ENCODE results near the gene ARMH4.

ARMH4 gene, protein sequence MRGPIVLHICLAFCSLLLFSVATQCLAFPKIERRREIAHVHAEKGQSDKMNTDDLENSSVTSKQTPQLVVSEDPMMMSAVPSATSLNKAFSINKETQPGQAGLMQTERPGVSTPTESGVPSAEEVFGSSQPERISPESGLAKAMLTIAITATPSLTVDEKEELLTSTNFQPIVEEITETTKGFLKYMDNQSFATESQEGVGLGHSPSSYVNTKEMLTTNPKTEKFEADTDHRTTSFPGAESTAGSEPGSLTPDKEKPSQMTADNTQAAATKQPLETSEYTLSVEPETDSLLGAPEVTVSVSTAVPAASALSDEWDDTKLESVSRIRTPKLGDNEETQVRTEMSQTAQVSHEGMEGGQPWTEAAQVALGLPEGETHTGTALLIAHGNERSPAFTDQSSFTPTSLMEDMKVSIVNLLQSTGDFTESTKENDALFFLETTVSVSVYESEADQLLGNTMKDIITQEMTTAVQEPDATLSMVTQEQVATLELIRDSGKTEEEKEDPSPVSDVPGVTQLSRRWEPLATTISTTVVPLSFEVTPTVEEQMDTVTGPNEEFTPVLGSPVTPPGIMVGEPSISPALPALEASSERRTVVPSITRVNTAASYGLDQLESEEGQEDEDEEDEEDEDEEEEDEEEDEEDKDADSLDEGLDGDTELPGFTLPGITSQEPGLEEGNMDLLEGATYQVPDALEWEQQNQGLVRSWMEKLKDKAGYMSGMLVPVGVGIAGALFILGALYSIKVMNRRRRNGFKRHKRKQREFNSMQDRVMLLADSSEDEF

DNA sequence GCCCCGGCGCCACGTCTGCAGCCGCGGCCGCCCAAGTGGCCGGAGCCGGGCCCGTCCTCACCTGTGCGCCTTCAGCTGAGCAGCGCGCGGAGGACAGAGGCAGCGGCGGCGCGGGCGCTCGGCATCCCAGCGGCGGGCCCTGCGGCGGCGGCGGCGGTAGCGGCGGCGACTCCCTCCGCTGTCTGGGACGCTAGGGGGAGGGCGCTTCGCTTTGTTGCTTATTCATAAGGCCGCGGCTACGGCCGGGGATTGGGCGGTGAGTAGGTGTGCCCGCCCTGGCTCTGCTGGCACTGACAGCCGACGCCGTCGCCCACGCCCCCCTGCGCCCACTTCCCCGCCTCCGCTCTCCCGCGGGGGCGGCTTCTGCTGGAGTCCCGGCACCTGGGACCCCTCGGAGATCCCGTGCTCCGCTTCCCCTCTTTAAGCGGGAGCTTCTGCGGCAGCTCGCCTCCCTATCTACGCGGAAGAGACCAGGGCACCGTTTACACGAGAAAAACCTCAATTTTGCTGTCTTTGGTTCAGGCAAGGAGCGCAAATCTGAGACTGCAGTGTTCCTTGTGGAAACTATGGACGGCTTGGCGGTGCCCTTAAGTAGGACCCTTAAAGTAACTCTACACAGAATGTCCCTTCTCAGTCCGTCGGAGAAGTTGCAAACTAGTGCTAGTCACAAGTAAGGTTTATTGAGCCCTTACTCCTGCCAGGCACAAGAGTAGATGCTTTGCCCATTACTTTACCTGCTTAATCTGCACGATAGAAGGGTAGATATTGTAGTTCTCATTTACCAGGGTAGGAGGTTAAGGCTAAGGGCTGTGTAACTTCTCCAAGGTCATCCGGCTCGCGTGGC is at the start of gene ARMH4:
ARMH4 (minus strand) TSS at position 200 of the 844 bp plus-strand sequence. CDS start 12,855 bp downstream, outside the sequence.
- peak; percentile 89 for DNase-seq

- no peak for DNase-seq
These were observed 48.8 kb upstream of the ARMH4 start for GRCh38 chr14:58200846-58201245.

DNA sequence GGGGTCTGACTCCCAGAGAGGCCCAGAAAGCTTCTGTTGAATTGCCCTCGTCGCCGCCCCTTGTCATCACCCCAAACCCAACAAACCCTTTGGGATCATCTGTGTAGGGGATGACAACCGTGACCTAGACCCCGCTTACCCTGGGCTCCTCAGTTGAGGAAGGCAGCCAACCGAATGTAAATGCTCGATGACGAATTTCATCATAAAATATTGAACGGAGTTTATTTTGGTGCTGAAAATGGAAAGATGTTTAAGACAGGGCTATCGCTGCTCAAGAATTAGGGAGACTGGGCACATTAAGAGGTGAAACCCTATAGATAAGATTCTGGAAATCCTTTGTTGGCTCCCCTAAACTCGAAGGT is 48.4 kb upstream of the ARMH4 start:
- DNase-seq = no peak

DNA sequence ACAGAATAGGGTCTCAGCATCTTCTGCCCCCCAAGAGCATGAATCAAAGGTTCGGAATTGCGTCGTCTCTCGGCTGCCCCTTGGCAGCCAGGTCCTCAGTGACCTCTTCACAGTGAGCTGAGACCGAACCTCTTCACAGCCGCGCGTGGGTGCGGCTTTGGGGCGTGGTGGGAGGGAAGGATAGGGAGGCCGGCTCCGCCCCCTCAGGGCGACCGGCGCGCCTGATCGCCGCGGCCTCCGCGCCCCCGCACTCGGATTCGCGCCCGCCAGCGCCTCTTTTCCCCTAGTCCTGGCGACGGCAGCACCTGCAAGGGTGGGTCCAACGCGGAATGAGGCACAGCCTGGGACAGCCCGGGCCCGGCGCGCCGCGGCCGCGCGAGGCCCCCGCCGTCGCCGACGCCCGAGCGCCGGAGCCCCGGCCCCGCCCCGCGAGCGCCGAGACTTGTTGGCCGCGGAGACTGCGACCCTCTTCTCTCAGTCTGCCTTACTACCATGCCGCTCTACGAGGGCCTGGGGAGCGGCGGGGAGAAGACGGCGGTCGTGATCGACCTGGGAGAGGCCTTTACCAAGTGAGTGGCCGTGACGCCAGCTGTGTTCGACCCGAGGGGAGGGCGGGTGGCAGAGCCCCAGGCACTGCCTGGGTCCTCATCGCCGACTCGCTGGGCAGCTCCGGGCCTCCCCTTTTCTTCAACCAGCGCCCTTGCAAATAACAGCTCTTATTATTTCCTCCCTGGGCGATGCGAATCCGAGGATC is 47.9 kb upstream of the ARMH4 start, which contains the start of gene ACTR10:
ACTR10 (plus strand) TSS at position 424 of the 754 bp plus-strand sequence; CDS start at position 493, 69 bp downstream.
- peak; percentile 84 for DNase-seq

DNA sequence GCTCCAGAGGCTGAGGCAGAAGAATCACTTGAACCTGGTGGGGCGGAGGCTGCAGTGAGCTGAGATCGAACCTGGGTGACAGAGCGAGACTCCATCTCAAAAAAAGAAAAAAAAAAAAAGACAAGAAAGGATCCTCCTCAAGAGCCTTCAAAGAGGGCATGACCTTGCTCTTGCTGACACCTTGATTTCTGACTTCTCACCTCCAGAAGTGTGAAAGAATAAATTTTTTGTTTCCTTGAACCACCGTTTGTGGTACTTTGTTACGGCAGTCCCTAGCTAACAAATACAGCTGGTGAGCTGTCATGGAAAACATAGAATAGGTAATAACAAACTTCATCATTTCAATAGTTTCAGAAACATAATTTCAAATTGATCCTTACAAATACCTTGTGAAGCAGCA is 46.1 kb upstream of the ARMH4 start:
- no peak for DNase-seq

DNA sequence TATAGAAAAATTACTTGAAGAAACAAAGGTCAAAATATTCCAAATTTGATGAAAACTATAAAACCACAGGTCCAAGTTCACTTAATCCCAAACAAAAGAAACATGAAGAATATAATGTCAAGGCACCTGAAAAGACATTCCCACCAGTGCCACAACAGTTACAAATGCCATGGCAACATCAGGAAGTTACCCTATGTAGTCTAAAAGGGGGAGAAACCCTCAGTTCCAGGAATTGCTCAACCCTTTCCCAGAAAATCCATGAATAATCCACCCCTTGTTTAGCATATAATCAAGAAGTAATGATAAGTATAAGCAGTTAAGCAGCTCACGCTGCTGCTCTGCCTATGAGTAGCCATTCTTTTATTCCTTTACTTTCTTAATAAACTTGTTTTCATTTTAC is 44.2 kb upstream of the ARMH4 start:
- DNase-seq = no peak

DNA sequence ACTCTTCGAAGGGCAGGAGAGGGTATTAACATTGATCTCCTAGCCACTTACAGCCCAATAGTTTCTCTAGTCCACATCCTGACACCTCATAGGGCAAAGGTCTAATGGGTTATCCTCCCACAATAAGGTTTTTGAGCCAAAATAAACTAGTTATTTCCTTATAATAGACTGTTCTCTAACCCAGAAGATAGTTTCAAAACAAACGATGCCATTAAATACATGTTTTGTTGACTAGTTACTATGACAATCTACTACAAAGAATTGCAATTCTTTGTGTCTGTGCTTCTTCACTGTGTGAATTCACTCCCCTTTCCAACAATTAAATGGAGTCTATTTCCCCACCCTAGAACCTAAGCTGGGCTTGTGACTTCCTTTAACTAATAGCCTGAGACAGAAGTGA is 41.5 kb upstream of the ARMH4 start:
- DNase-seq = no peak

DNA sequence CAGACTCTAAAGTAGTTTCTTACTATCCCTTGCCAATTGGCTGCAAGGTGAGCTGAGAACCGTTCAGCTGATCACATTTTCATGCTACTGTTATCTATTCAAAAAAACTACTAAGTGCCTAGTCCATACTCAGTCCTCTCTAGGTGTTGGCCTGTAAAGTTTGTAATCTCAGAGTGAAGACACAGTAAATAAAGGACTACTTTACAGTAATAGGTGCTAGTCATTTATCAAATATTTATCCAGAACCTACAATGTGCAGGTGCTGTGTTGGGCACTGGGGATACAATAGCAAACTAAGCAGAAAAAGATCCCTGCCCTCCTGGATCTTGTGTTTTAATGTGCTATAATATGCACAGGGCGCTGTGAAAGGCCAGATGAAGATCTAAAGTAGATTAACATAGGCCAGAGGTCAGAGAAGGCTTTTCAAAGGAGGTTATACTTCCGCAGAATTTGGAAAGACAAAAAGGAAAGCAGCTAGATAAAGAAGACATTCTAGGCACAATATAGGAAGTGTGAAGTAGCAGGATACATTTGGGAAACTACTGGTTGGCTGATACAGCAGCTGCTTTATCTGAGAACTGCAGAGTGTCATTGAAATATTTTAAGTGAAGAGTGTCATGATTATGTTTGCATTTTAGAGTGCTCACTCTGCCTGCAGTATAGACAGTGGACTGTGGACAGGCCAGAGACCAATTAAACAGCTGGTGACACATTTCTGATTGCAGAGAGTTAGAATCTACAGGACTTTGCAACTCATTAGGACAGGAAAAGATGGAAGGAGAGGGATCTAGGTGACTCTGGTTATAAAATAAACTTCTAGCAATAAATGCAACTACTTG is 40.0 kb upstream of the ARMH4 start:
- no peak for DNase-seq

GRCh38 chr14:58189176-58189575 is 37.2 kb upstream of the ARMH4 start:
- DNase-seq = no peak

GRCh38 chr14:58177125-58177524 is 25.1 kb upstream of the ARMH4 start:
- DNase-seq = no peak

DNA sequence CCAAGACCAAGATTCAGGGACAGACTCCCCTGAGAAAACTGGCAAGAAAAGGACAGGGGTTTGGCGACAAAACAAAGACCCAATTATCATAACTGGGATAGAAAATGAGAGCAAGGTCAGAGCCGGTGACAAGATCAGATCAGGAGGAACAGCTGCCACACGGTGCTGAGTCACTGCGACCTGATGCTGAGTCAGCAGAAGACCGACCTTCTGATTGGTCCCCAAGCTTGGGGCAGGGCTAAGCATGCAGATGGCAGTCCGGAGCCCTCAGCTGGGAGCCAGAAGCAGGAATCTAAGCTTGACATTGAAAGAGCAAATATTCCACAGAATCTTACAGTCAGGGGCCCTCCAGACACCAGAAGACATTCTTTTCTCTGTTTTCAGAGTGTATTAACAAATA is 19.1 kb upstream of the ARMH4 start:
- DNase-seq = peak; percentile 80

DNA sequence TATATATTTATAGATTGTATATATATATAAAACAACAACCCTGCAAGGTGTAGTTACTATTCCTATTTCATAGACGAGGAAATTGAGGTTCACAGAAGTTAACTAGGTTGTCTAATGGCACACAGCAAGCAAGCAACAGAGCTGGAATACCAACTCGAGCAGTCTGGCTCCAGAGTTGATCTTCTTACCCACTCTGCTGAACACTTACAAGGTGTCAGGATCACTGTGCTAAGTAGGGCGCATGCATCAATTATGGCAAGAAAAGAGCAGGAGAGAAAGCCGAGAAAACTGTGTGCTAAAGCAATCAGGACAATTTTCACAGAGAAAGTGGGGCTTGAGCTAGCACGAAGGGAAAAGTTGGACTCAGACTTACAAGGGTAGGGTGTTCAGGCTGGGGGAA is 15.9 kb upstream of the ARMH4 start:
- DNase-seq = no peak

DNA sequence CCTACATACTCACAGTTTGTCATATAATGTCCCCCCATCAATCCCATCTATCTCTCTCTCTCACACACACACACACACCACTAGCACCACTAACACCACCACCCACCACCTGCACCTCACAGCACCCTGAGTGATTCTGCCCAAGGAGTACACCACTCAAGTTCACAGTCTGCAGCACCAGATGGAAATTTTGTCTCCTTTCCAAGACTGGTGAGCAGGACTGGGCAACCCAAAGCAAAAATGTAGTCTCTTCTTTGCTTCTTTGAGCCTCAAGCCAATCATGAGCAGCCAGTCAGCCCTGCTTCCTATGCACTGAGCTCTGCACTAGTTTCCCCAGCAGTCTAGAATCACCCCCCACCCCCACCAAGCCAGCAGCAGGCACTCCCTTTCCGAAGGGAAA is 15.0 kb upstream of the ARMH4 start:
- no peak for DNase-seq

- peak; percentile 63 for DNase-seq
These were observed 14.3 kb upstream of the ARMH4 start for GRCh38 chr14:58166005-58166983.

DNA sequence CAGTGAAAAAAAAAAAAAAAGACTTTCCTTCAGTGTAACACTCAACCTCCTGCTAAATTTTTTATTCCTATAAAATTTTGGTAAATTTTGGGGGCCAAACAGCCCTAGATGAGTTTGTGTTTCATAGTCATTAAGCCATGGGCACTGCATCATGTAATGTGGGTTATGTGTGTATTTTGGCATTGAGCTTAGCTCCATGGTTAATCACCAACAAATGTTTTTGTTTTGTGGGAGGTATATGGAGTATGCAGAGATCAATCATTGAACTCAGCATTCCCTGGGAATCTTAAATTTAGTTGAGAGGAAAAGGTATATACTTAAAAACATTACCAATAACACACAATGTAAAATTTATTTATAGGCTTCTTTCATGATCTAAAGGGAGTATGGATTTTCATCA is 8.5 kb upstream of the ARMH4 start:
- no peak for DNase-seq

DNA sequence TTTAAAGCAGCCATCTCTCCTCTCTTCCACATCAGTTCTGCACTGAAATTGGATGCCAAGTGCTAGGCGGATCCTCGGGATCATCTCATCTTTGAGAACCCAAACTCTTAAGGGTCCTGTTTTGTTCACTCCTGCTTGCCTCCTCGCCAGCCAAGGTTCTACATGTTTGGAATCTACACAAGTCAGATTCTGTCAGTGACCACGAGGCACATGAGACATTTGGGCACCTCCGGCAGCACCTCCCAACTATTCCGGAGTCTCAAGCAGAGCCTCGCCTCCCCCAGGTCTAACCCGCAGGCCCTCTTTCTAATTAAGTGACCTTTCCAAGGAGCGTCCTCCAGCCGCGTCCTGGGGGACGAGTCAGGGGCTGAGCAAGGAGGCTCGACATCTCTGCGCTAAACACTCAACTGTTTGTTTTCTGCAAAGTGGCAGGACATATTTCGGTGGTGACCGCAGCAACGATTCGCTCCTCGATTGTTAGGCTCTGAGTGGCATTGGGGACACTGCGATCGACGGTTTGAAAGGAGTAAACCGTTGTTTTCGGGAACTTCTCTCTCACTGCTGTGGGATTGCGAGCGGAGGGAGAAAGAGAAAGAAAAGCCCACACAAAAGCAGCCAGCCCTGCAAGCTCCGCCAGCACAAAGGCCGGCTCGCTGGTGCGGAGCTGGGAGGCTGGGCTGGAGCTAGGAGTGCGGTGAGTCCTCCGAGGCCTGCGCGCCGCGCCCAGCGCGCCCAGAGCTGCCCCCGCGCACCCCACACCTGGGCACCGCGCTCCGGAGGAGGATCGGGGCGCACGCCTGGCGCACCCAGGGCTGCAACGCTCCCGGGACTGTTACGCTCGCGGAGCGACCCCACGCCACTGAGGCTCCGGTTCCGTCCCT is 640 bp downstream of the ARMH4 start:
- no peak for DNase-seq

DNA sequence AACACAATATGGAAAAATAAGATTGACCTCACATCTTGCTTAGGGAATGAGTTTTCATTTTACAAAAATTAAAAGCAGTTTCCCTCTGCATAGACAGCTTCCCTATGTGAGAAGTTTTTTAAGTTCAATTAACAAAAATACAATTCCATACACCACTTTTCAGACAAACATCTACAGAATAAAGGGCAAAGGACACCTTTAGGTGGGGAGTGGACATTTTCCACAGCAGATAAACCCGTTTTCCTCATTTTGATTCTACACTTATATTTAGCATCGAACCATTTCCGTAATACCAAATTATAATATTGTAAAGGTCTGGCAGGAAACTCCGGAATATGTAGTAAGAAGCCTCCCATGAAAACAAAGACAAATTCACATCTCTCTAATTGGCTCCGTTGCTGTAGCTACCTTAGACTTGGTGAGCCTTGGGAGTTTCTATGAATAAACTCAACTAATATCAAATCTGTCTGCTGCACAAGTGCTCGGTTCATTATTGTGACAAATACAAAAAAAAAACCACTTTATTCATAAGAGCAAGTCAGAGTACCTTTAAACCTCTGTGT is 1.7 kb downstream of the ARMH4 start:
- no peak for DNase-seq

DNA sequence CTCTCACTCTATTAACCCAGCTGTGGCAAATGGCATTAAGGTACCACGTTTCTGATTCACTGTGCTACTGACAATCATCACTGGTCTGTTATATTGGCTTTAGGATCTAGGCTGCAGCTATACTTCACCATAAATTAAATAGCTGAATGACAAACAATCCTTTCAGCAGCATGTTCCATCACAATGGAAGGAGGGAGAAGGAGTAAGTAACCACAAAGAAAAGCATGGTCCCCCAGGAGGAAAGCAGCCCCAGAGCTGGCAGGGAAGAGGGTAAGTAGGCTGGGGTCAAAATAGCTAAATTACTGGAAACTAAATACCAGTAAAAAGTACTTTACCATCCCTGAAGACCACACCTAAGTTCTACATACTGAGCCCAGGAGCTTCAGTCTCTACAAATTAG is 2.8 kb downstream of the ARMH4 start:
- DNase-seq = no peak

DNA sequence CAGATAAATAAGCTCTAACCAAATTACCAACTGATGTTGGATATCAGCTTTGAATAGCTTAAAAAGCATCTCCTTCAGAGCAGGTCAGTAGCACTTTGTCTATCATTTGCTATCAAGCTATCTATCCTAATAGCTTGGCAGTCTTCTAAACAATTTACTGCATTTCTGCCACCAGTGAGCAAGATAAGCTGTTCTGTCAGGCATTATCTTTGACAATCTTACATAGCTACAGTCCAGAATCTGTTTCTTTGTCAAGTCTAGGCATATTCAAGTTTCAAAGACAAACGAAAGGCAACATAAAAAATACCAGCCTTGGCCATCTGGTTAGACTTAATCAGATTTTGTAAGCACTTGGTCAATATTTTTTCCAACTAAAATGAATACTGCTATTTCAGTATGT is 5.6 kb downstream of the ARMH4 start:
- DNase-seq = no peak
